Urinary bladder (tissue), 4 donors: ENCODE results near the gene EPS8L2. TPM values are rescaled to one million over a fixed set of nuclear protein-coding genes. Genes with fewer than 3 reads are reported as not detected.

ENCODE experiments used
- DNase-seq: peaks from one replicate; pipeline ENCODE4 v3.0.0-alpha.2; 2015; ENCODE audit errors: extremely low spot score
- H3K27ac ChIP-seq: one replicate; pipeline ENCODE4 v1.5.1; 2013; ENCODE audit warnings: low read depth, mild to moderate bottlenecking, moderate library complexity
- H3K36me3 ChIP-seq: one replicate; pipeline ENCODE4 v1.6.1; 2013; ENCODE audit warnings: mild to moderate bottlenecking, moderate library complexity; ENCODE audit not compliant: insufficient read depth
- H3K4me1 ChIP-seq: one replicate; pipeline ENCODE4 v1.6.1; 2013; ENCODE audit warnings: mild to moderate bottlenecking, moderate library complexity; ENCODE audit not compliant: insufficient read depth
- H3K4me3 ChIP-seq: one replicate; pipeline ENCODE4 v1.5.1; 2013; ENCODE audit warnings: low read depth, low read length
- WGBS: extraction: QIAGEN DNeasy Blood & Tissue Kit; methylation state at CpG from one replicate; pipeline ENCODE4 v1.1.7; 2013; 5-methylcytosine and 5-hydroxymethylcytosine counted together
- polyA plus RNA-seq: library from polyadenylated mRNA; stranded (reverse); fragments of 200-250 nt; gene quantifications from one replicate; pipeline ENCODE4 v1.2.3, GENCODE V29; 2013
- total RNA-seq: library from RNA; depleted of rRNA; stranded (reverse); fragments of >200 nt; gene quantifications from one replicate; pipeline ENCODE4 v1.2.3, GENCODE V29; 2014
- donor health status: healthy with polysubstance abuse.
- donor health status: healthy.

The EPS8L2 gene
- total and polyA plus RNA-seq, 2 donors: 12.4 to 23.2 TPM

DNA sequence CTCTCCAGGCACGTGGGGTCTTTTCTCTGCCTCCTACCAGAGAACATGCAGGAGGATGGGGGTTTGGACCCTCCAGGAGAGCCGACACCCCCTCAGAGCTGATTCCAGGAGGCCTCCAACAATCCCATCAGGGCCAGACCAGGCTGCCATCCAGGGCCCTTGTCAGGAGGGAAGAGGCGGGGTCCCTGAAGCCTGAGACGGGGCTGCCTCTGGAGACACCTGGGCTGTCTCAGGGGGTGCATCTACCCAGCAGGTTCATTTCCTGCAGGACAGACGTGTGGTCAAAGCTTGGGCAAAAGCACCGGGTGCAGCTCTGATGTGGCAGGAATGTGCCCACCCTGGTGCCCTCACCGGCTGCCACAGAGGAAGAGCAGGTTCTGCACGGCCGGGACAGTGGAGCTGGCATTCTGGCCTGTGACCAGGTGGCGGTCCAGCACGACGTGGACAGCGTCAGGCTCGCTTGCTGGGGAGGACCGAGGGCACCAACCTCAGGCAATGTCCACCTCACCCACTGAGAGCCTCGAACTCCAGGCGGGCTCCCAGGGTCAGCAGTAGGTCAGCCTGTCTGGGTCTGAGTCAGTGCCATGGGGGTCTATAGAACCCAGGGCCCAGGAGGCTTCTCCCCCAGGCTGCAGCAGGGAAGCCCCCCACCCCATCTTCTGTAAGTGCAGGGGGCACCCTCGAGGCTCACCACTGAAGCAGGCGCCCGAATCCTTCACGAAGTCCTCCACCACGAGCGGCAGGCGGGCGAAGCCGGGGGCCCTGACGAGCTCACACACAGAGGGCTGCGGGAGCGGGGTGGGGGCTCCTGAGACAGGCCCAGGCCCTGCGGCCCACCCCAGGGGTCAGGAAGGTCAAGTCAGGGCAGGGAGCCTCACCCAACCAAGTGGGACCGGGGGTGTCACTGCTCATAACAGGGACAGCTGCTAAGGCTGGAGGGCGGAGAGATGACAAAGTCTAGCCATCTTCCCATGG lies 64.9 kb downstream of the EPS8L2 start:
- DNase-seq: no peak
- WGBS: 90% methylated on average over 32 of the region's 32 CpGs
- peaks cover 10% of the 10 kb centered on the region for H3K36me3 ChIP-seq
- no peak overlapping the region for H3K4me3 ChIP-seq
- no peak overlapping the region for H3K27ac ChIP-seq
- no peaks in the 10 kb centered on the region for H3K4me1 ChIP-seq

- no peak for DNase-seq
- Histone ChIP-seq H3K36me3 (peaks cover 8% of the 10 kb centered on the region), H3K27ac (no peak overlapping the region), H3K4me1 (no peaks in the 10 kb centered on the region), H3K4me3 (no peak overlapping the region)
- WGBS: 85% methylated on average over 15 of the region's 15 CpGs
These were observed 65.7 kb downstream of the EPS8L2 start for GRCh38 chr11:771617-772204.

DNA sequence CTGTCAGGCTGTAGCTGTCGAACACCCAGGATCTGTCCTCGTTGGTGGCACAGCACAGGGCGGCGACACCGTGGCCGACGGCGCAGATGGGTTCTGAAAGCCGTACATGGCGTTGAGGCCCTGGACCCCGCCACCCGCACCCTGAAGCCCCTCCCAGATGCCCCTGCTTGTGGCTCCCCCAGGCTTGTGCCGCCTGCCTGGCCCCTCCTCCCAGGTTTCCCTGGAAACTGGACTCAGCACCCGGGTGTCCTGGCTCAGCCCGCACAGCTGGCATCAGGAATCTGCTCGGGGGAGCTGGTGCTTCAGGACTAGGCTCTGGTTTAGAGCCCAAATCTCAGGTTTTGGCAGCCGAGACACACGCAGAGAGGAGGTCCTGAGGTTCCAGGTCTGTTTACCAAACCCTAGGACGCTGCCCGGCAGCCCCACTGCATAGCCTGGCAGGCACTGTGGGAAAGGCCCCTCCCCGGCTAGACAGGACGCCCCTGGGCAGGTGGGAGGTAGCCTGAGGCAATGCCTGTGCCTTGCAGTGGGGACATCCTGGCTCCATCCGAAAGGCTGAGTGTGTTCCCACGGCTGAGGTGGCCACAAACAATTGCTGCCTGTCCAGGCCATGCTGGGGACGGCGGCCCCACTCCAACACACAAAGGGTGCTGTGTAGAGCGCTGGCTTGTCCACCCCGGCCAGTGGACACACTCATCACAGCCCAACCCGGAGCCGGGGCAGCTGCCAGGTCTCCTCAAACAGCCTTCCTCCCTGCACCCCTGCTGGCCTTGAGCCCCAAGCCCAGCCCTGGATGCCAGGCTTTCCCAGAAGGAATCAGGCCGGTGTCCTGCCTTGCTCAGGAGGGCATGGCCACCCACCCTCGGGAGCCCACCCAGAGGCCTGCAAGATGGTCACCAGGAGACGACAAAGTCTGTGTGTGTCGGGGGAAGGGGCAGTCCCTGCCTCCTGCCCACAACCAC lies 66.7 kb downstream of the EPS8L2 start:
- no peak for DNase-seq
- no peak overlapping the region for H3K27ac ChIP-seq
- WGBS: 76% methylated on average over 34 of the region's 34 CpGs
- H3K4me3 ChIP-seq: no peak overlapping the region
- H3K4me1 ChIP-seq: no peaks in the 10 kb centered on the region
- peaks cover 8% of the 10 kb centered on the region for H3K36me3 ChIP-seq

DNA sequence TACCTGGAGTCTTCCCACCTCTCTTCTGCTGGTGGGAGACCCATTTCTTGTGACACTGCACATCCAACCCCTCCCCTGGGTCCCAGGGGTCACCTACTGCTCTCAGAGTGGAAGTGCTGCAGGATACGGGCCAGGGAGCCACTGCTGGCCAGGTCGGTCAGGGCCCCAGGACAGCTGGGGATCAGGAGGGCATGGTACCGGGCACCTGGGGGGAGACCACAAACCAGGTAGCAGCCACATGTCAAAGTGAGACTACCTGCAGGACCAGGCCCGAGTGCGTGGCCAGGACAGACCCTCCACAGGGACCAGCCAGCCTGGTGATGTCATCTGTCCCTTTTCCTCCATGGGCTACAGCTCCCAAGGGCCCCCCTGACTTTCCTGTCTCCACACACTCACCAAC lies 67.4 kb downstream of the EPS8L2 start:
- no peaks in the 10 kb centered on the region for H3K4me1 ChIP-seq
- WGBS: 92% methylated on average over 5 of the region's 5 CpGs
- no peak overlapping the region for H3K27ac ChIP-seq
- DNase-seq: no peak
- H3K4me3 ChIP-seq: no peak overlapping the region
- H3K36me3 ChIP-seq: peaks cover 8% of the 10 kb centered on the region

GRCh38 chr11:773830-774229 lies 67.8 kb downstream of the EPS8L2 start:
- WGBS: 87% methylated on average over 9 of the region's 9 CpGs
- no peaks in the 10 kb centered on the region for H3K4me1 ChIP-seq
- H3K36me3 ChIP-seq: peaks cover 8% of the 10 kb centered on the region
- no peak overlapping the region for H3K27ac ChIP-seq
- no peak for DNase-seq
- no peak overlapping the region for H3K4me3 ChIP-seq

GRCh38 chr11:774873-775592 lies 69.0 kb downstream of the EPS8L2 start:
- Histone ChIP-seq H3K4me3 (no peak overlapping the region), H3K27ac (no peak overlapping the region), H3K36me3 (peaks cover 6% of the 10 kb centered on the region), H3K4me1 (no peaks in the 10 kb centered on the region)
- no peak for DNase-seq
- 70% methylated on average over 20 of the region's 20 CpGs for WGBS

DNA sequence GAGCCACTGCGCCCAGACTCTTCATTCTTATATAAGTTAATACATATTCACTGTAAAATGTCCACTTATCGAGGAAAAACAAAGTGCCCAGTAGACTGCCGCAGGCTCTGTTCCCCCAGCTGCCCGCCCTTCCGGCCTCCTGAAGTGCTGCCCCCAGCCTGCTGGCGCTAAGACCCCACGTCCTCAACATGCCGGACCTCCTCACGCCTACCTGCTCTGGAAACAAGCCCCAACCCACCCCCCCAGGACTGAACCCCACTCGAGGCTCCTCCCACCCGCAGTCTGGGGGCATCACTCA lies 70.2 kb downstream of the EPS8L2 start:
- no peaks in the 10 kb centered on the region for H3K36me3 ChIP-seq
- no peaks in the 10 kb centered on the region for H3K4me1 ChIP-seq
- WGBS: 31% methylated on average over 11 of the region's 11 CpGs
- no peak for DNase-seq
- no peak overlapping the region for H3K27ac ChIP-seq
- H3K4me3 ChIP-seq: peak overlapping the region; percentile 85

DNA sequence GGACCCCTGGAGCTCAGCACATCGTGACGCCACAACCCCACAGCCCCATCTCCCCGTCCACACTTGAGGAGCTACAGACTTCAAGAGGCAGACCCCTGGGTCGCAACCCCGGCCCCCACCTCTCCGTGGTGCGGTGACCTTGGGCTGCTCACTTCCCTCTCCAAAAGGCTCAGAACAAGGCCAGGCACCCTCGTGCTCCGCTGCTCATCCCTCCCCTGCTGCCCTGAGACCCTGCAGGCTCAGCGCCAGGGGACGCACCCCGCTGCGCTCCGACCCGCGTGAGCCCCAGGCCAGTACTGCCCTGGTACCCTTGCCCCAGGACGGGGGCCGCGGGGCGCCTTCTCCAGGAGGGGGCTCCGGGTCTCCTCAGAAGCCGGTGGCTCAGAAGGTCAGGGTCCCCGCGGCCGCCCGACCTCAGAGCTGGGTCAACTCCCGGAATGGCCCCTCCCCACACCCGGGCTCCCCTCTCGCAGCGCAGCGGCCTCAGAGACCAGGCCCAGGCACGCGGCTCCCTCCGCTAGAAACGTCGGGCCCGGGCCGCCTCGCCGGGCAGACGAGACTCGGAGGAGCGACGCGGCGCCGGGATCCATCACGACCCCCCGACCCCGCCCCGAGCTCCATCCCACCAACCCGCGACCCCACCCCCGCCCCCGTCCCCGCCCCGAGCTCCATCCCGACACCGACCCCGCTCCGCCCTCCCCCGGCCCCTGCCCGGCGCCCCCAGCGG lies 70.7 kb downstream of the EPS8L2 start:
- Histone ChIP-seq H3K4me1 (no peaks in the 10 kb centered on the region), H3K4me3 (peak overlapping the region; percentile 85), H3K36me3 (no peaks in the 10 kb centered on the region), H3K27ac (no peak overlapping the region)
- 2% methylated on average over 64 of the region's 65 CpGs for WGBS
- no peak for DNase-seq

Other genes starting within 250 kb of the EPS8L2 start
- gene RNH1, start 199.0 kb upstream of the EPS8L2 start, total RNA-seq: 71.5 TPM
- 271 TPM for gene RNH1, start 199.0 kb upstream of the EPS8L2 start, polyA plus RNA-seq
- 8.7 TPM for gene HRAS, start 170.7 kb upstream of the EPS8L2 start, total RNA-seq
- gene HRAS, start 170.7 kb upstream of the EPS8L2 start, polyA plus RNA-seq: 79.0 TPM
- 0.90 TPM for gene LRRC56, start 168.7 kb upstream of the EPS8L2 start, total RNA-seq
- gene LRRC56, start 168.7 kb upstream of the EPS8L2 start, polyA plus RNA-seq: 0.96 TPM
- gene LMNTD2, start 145.5 kb upstream of the EPS8L2 start, total RNA-seq: 0.37 TPM
- 1.2 TPM for gene LMNTD2, start 145.5 kb upstream of the EPS8L2 start, polyA plus RNA-seq
- 3.3 TPM for gene RASSF7, start 145.3 kb upstream of the EPS8L2 start, total RNA-seq
- gene RASSF7, start 145.3 kb upstream of the EPS8L2 start, polyA plus RNA-seq: 13.8 TPM
- 16.5 TPM for gene PHRF1, start 129.8 kb upstream of the EPS8L2 start, total RNA-seq
- gene PHRF1, start 129.8 kb upstream of the EPS8L2 start, polyA plus RNA-seq: 21.1 TPM
- 9.8 TPM for gene IRF7, start 90.3 kb upstream of the EPS8L2 start, total RNA-seq
- 23.2 TPM for gene IRF7, start 90.3 kb upstream of the EPS8L2 start, polyA plus RNA-seq
- not detected for gene CDHR5, start 81.3 kb upstream of the EPS8L2 start, total RNA-seq
- 0.05 TPM for gene CDHR5, start 81.3 kb upstream of the EPS8L2 start, polyA plus RNA-seq
- not detected for gene SCT, start 79.0 kb upstream of the EPS8L2 start, total RNA-seq
- not detected for gene SCT, start 79.0 kb upstream of the EPS8L2 start, polyA plus RNA-seq
- not detected for gene DRD4, start 69.0 kb upstream of the EPS8L2 start, total RNA-seq
- 0.39 TPM for gene DRD4, start 69.0 kb upstream of the EPS8L2 start, polyA plus RNA-seq
- 14.9 TPM for gene DEAF1, start 11.0 kb upstream of the EPS8L2 start, total RNA-seq
- 29.7 TPM for gene DEAF1, start 11.0 kb upstream of the EPS8L2 start, polyA plus RNA-seq
- 10.8 TPM for gene TMEM80, start 10.4 kb upstream of the EPS8L2 start, total RNA-seq
- 36.8 TPM for gene TMEM80, start 10.4 kb upstream of the EPS8L2 start, polyA plus RNA-seq
- 62.9 TPM for gene TALDO1, start 41.2 kb downstream of the EPS8L2 start, total RNA-seq
- gene TALDO1, start 41.2 kb downstream of the EPS8L2 start, polyA plus RNA-seq: 201 TPM
- gene GATD1, start 71.3 kb downstream of the EPS8L2 start, total RNA-seq: 26.4 TPM
- gene GATD1, start 71.3 kb downstream of the EPS8L2 start, polyA plus RNA-seq: 43.3 TPM
- gene CEND1, start 83.9 kb downstream of the EPS8L2 start, total RNA-seq: not detected
- gene CEND1, start 83.9 kb downstream of the EPS8L2 start, polyA plus RNA-seq: 1.4 TPM
- 7.5 TPM for gene SLC25A22, start 92.0 kb downstream of the EPS8L2 start, total RNA-seq
- 17.1 TPM for gene SLC25A22, start 92.0 kb downstream of the EPS8L2 start, polyA plus RNA-seq
- 7.2 TPM for gene PIDD1, start 99.0 kb downstream of the EPS8L2 start, total RNA-seq
- gene PIDD1, start 99.0 kb downstream of the EPS8L2 start, polyA plus RNA-seq: 12.4 TPM
- gene RPLP2, start 103.7 kb downstream of the EPS8L2 start, total RNA-seq: 189 TPM
- gene RPLP2, start 103.7 kb downstream of the EPS8L2 start, polyA plus RNA-seq: 1,859 TPM
- 13.6 TPM for gene PNPLA2, start 112.7 kb downstream of the EPS8L2 start, total RNA-seq
- 131 TPM for gene PNPLA2, start 112.7 kb downstream of the EPS8L2 start, polyA plus RNA-seq
- gene CRACR2B, start 121.7 kb downstream of the EPS8L2 start, total RNA-seq: 5.9 TPM
- 20.2 TPM for gene CRACR2B, start 121.7 kb downstream of the EPS8L2 start, polyA plus RNA-seq
- 115 TPM for gene CD151, start 126.7 kb downstream of the EPS8L2 start, total RNA-seq
- 692 TPM for gene CD151, start 126.7 kb downstream of the EPS8L2 start, polyA plus RNA-seq
- gene POLR2L, start 136.3 kb downstream of the EPS8L2 start, total RNA-seq: 21.7 TPM
- gene POLR2L, start 136.3 kb downstream of the EPS8L2 start, polyA plus RNA-seq: 148 TPM
- gene TSPAN4, start 136.6 kb downstream of the EPS8L2 start, total RNA-seq: 39.4 TPM
- 144 TPM for gene TSPAN4, start 136.6 kb downstream of the EPS8L2 start, polyA plus RNA-seq
- 23.4 TPM for gene CHID1, start 204.6 kb downstream of the EPS8L2 start, total RNA-seq
- gene CHID1, start 204.6 kb downstream of the EPS8L2 start, polyA plus RNA-seq: 62.3 TPM
- 26.5 TPM for gene AP2A2, start 219.6 kb downstream of the EPS8L2 start, total RNA-seq
- gene AP2A2, start 219.6 kb downstream of the EPS8L2 start, polyA plus RNA-seq: 51.4 TPM